GM19035 (cell line): ENCODE results near the gene MSANTD1.
"Not testable (repeated sequence)": the region's sequence is repeated elsewhere in the genome, so short reads cannot be mapped to it uniquely, and the experiment has no call there.

Source experiments
- ATAC-seq: cut with Tn5 transposase; IDR thresholded peaks from one replicate; pipeline ENCODE4 v1.9.1; 2021; ENCODE audit not compliant: unreplicated experiment

Gene MSANTD1

GRCh38 chr4:3299976-3300671 is 51.2 kb downstream of the MSANTD1 start:
- no peak for ATAC-seq

GRCh38 chr4:3300882-3301281 is 51.9 kb downstream of the MSANTD1 start:
- not testable (repeated sequence) for ATAC-seq

- ATAC-seq = no peak
Observed at GRCh38 chr4:3301450-3302172, 52.7 kb downstream of the MSANTD1 start.

GRCh38 chr4:3302173-3302785 is 53.3 kb downstream of the MSANTD1 start:
- no peak for ATAC-seq

- no peak for ATAC-seq
Observed at GRCh38 chr4:3302786-3303564, 54.0 kb downstream of the MSANTD1 start.

GRCh38 chr4:3303565-3303824 is 54.5 kb downstream of the MSANTD1 start:
- ATAC-seq = no peak

- ATAC-seq = no peak
Observed at GRCh38 chr4:3303923-3304710, 55.2 kb downstream of the MSANTD1 start.

- no peak for ATAC-seq
Observed at GRCh38 chr4:3304831-3305609, 56.1 kb downstream of the MSANTD1 start.

- ATAC-seq = no peak
Observed at GRCh38 chr4:3305610-3306371, 56.8 kb downstream of the MSANTD1 start.
